ENCODE results near the gene NSD2.
"Not testable (repeated sequence)": the region's sequence is repeated elsewhere in the genome, so short reads cannot be mapped to it uniquely, and the experiment has no call there.

Gene NSD2

DNA sequence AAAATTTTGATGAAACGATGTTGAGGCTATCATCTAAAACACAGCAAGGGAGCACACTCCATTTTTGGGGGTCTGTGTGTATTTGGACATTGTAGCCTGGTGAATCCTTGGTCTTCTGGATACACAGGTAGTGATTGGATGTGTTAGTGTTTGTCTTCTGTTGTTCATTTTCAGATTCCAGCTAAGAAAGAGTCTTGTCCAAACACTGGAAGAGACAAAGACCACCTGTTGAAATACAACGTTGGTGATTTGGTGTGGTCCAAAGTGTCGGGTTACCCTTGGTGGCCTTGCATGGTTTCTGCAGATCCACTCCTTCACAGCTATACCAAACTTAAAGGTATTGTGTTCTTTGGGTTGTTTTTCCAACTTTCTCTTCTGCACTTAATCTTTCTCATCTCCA, 32.8 kb downstream of the NSD2 start:
- Histone ChIP-seq H2AFZ (ENCODE audit: low read depth, low read length) (no peak overlapping the region), H3K27ac (ENCODE audit: low read length) (no peak overlapping the region), H3K27me3 (ENCODE audit: low read depth, low read length) (no peaks in the 10 kb centered on the region), H3K4me3 (ENCODE audit: low read length) (no peak overlapping the region), H3K4me2 (ENCODE audit: low read length) (no peak overlapping the region), H4K20me1 (ENCODE audit: insufficient read depth, low read length) (peaks cover 76% of the 10 kb centered on the region), H3K79me2 (ENCODE audit: low read length) (peaks cover 99% of the 10 kb centered on the region), H3K9me3 (ENCODE audit: insufficient read depth, low read length) (no peaks in the 10 kb centered on the region), H3K4me1 (ENCODE audit: low read length) (peaks cover 6% of the 10 kb centered on the region), H3K36me3 (replicated peaks; ENCODE audit: low read depth, low read length) (peaks cover 70% of the 10 kb centered on the region), H3K9ac (ENCODE audit: low read length) (no peak overlapping the region)
- TF ChIP-seq EZH2phosphoT487 (IDR thresholded peaks at IDR 0.05; ENCODE audit: low read depth) (no peak), CTCF (IDR thresholded peaks at IDR 0.05; ENCODE audit: low read depth, low read length) (no peak)

DNA sequence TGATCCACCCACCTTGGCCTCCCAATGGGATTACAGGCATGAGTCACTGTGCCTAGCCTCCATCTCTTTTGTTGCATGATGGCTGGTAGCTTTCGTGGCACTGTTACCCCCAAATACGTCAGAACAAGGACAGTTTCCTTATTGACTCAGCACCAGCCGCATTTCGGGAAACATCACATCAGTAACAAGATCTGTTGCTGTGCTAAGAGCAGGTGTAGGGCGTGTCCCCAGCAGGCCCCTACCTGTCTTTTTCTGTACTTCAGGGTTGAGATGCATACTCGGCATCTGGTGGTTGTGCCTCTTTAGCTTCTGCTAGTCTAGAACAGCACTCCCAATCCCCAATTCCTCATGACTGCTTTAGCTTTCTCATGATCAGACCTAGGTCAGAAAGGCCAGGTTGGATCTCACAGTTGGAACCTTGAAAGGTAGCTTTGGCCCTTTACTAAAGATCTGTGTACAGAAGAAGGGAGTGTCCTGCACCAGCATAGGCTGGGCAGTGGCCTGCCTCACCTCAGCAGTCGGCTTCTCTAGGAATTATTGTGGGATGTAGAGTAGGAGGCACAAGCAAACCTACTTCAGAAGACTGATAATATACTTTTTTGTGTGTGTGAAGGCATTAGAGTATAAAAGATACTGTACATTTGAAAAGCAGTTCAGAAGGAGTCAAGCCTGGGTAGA, 36.8 kb downstream of the NSD2 start:
- Histone ChIP-seq H3K36me3 (replicated peaks; ENCODE audit: low read depth, low read length) (peaks cover 54% of the 10 kb centered on the region), H3K9ac (ENCODE audit: low read length) (no peak overlapping the region), H3K9me3 (ENCODE audit: insufficient read depth, low read length) (no peaks in the 10 kb centered on the region), H3K79me2 (ENCODE audit: low read length) (peaks cover 96% of the 10 kb centered on the region), H2AFZ (ENCODE audit: low read depth, low read length) (no peak overlapping the region), H3K27me3 (ENCODE audit: low read depth, low read length) (no peaks in the 10 kb centered on the region), H4K20me1 (ENCODE audit: insufficient read depth, low read length) (peaks cover 60% of the 10 kb centered on the region), H3K4me1 (ENCODE audit: low read length) (no peaks in the 10 kb centered on the region), H3K4me3 (ENCODE audit: low read length) (no peak overlapping the region), H3K4me2 (ENCODE audit: low read length) (no peak overlapping the region), H3K27ac (ENCODE audit: low read length) (no peak overlapping the region)
- TF ChIP-seq CTCF (IDR thresholded peaks at IDR 0.05; ENCODE audit: low read depth, low read length) (no peak), EZH2phosphoT487 (IDR thresholded peaks at IDR 0.05; ENCODE audit: low read depth) (no peak)

DNA sequence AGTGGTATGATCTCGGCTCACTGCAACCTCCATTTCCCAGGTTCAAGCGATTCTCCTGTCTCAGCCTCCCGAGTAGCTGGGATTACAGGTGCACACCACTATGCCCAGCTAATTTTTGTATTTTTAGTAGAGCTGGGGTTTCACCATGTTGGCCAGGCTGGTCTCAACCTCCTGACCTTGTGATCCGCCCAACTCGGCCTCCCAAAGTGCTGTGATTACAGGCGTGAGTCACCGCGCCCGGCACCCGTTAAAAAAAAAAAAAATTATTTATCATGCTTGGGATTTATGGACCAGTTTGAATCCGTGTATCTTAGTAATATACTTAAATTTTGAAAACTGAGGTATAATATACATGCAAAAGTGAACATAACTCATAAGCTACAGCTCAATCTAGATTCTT, 38.5 kb downstream of the NSD2 start:
- not testable (repeated sequence) for H3K27me3 ChIP-seq (ENCODE audit: low read depth, low read length); H3K9ac ChIP-seq (ENCODE audit: low read length); H3K4me3 ChIP-seq (ENCODE audit: low read length); H2AFZ ChIP-seq (ENCODE audit: low read depth, low read length); H3K9me3 ChIP-seq (ENCODE audit: insufficient read depth, low read length); H3K4me1 ChIP-seq (ENCODE audit: low read length); H3K4me2 ChIP-seq (ENCODE audit: low read length); H3K27ac ChIP-seq (ENCODE audit: low read length)
- Histone ChIP-seq H3K79me2 (ENCODE audit: low read length) (peaks cover 97% of the 10 kb centered on the region), H3K36me3 (replicated peaks; ENCODE audit: low read depth, low read length) (peaks cover 44% of the 10 kb centered on the region), H4K20me1 (ENCODE audit: insufficient read depth, low read length) (peaks cover 59% of the 10 kb centered on the region)

GRCh38 chr4:1910643-1911042, 39.5 kb downstream of the NSD2 start:
- H3K4me2 ChIP-seq (ENCODE audit: low read length): no peak overlapping the region
- TF ChIP-seq EZH2phosphoT487 (IDR thresholded peaks at IDR 0.05; ENCODE audit: low read depth): no peak
- TF ChIP-seq CTCF (IDR thresholded peaks at IDR 0.05; ENCODE audit: low read depth, low read length): peak; percentile 42
- peaks cover 96% of the 10 kb centered on the region for H3K79me2 ChIP-seq (ENCODE audit: low read length)
- peaks cover 41% of the 10 kb centered on the region for H3K36me3 ChIP-seq (replicated peaks; ENCODE audit: low read depth, low read length)
- H3K27me3 ChIP-seq (ENCODE audit: low read depth, low read length): no peaks in the 10 kb centered on the region
- H3K9ac ChIP-seq (ENCODE audit: low read length): no peak overlapping the region
- no peaks in the 10 kb centered on the region for H3K9me3 ChIP-seq (ENCODE audit: insufficient read depth, low read length)
- no peak overlapping the region for H2AFZ ChIP-seq (ENCODE audit: low read depth, low read length)
- no peak overlapping the region for H3K27ac ChIP-seq (ENCODE audit: low read length)
- H4K20me1 ChIP-seq (ENCODE audit: insufficient read depth, low read length): peaks cover 56% of the 10 kb centered on the region
- no peak overlapping the region for H3K4me3 ChIP-seq (ENCODE audit: low read length)
- no peaks in the 10 kb centered on the region for H3K4me1 ChIP-seq (ENCODE audit: low read length)

- Histone ChIP-seq H3K36me3 (replicated peaks; ENCODE audit: low read depth, low read length) (peaks cover 40% of the 10 kb centered on the region), H4K20me1 (ENCODE audit: insufficient read depth, low read length) (peaks cover 51% of the 10 kb centered on the region), H3K79me2 (ENCODE audit: low read length) (peaks cover 96% of the 10 kb centered on the region)
- not testable (repeated sequence) for H3K9me3 ChIP-seq (ENCODE audit: insufficient read depth, low read length); H3K9ac ChIP-seq (ENCODE audit: low read length); H3K4me1 ChIP-seq (ENCODE audit: low read length); H3K27me3 ChIP-seq (ENCODE audit: low read depth, low read length); H3K27ac ChIP-seq (ENCODE audit: low read length); H3K4me3 ChIP-seq (ENCODE audit: low read length); H2AFZ ChIP-seq (ENCODE audit: low read depth, low read length); H3K4me2 ChIP-seq (ENCODE audit: low read length)
These were observed 40.1 kb downstream of the NSD2 start for GRCh38 chr4:1911316-1911715.
